SU-DHL-6 (cell line): ENCODE results near the gene ZC3H7B.

Source experiments
- H2AFZ ChIP-seq: fragments of 200-600 bp; sonication (generic); 2 replicates; pipeline ENCODE4 v1.6.1; 2014; ENCODE audit warnings: low read depth, mild to moderate bottlenecking, moderate library complexity, mixed read lengths, antibody characterized with exemption, low read length; ENCODE audit not compliant: severe bottlenecking
- H3F3A ChIP-seq: fragments of 200-600 bp; shearing (Covaris generic); 2 replicates; pipeline ENCODE4 v1.6.0; 2016; ENCODE audit warnings: antibody characterized with exemption, mild to moderate bottlenecking; ENCODE audit not compliant: insufficient read depth
- H3K27ac ChIP-seq: fragments of 200-600 bp; sonication (generic); 2 replicates; pipeline ENCODE4 v1.5.1; 2016; ENCODE audit warnings: low read depth, mild to moderate bottlenecking, low read length, moderate library complexity, mixed read lengths
- H3K27me3 ChIP-seq: fragments of 200-600 bp; sonication (generic), shearing (Covaris generic); 2 replicates; pipeline ENCODE4 v1.6.0; 2014; ENCODE audit warnings: mild to moderate bottlenecking, low read length
- H3K36me3 ChIP-seq: fragments of 200-600 bp; sonication (generic); 2 replicates; pipeline ENCODE4 v1.6.1; 2014; ENCODE audit warnings: mild to moderate bottlenecking, low read length, mixed read lengths
- H3K4me2 ChIP-seq: fragments of 300-600, 200-600 bp; shearing (Covaris generic), sonication (generic); 2 replicates; pipeline ENCODE4 v1.6.0; 2014; ENCODE audit warnings: low read length, low read depth, mild to moderate bottlenecking; ENCODE audit not compliant: poor library complexity, severe bottlenecking
- H3K4me3 ChIP-seq: fragments of 200-600 bp; sonication (generic); 2 replicates; pipeline ENCODE4 v1.5.1; 2014; ENCODE audit warnings: antibody characterized with exemption, low read length, mild to moderate bottlenecking, mixed read lengths; ENCODE audit not compliant: insufficient read depth, poor library complexity, severe bottlenecking
- H3K79me2 ChIP-seq: fragments of 200-600 bp; sonication (generic); 2 replicates; pipeline ENCODE4 v1.6.1; 2014; ENCODE audit warnings: mild to moderate bottlenecking, low read length, moderate library complexity; ENCODE audit not compliant: insufficient read depth
- H3K9ac ChIP-seq: fragments of 200-600 bp; sonication (generic); 2 replicates; pipeline ENCODE4 v1.7.0; 2014; ENCODE audit warnings: mild to moderate bottlenecking, low read length
- H3K9me2 ChIP-seq: fragments of 200-600 bp; sonication (generic); replicated peaks from 2 replicates; pipeline ENCODE4 v1.6.1; 2014; ENCODE audit warnings: low read length; ENCODE audit not compliant: insufficient read depth
- H3K9me3 ChIP-seq: fragments of 200-600 bp; sonication (generic); 2 replicates; pipeline ENCODE4 v1.6.1; 2014; ENCODE audit warnings: low read length, mixed read lengths; ENCODE audit not compliant: insufficient read depth
- H4K20me1 ChIP-seq: fragments of 200-600 bp; sonication (generic); 2 replicates; pipeline ENCODE4 v1.6.1; 2014; ENCODE audit warnings: low read depth, mild to moderate bottlenecking, antibody characterized with exemption, low read length, moderate library complexity, mixed read lengths
- CTCF ChIP-seq: fragments of 200-600 bp; sonication (generic); IDR thresholded peaks from one replicate; pipeline ENCODE4 v1.5.1; 2017; ENCODE audit warnings: antibody characterized with exemption, mild to moderate bottlenecking, low read length, moderate library complexity; ENCODE audit not compliant: insufficient read depth, poor library complexity, severe bottlenecking
- EZH2phosphoT487 ChIP-seq: fragments of 200-600 bp; sonication (generic), shearing (Covaris generic); conservative IDR thresholded peaks from 2 replicates; pipeline ENCODE4 v1.6.1; 2018; ENCODE audit warnings: mild to moderate bottlenecking, antibody characterized with exemption, low read length, moderate library complexity, mixed read lengths

The ZC3H7B gene

DNA sequence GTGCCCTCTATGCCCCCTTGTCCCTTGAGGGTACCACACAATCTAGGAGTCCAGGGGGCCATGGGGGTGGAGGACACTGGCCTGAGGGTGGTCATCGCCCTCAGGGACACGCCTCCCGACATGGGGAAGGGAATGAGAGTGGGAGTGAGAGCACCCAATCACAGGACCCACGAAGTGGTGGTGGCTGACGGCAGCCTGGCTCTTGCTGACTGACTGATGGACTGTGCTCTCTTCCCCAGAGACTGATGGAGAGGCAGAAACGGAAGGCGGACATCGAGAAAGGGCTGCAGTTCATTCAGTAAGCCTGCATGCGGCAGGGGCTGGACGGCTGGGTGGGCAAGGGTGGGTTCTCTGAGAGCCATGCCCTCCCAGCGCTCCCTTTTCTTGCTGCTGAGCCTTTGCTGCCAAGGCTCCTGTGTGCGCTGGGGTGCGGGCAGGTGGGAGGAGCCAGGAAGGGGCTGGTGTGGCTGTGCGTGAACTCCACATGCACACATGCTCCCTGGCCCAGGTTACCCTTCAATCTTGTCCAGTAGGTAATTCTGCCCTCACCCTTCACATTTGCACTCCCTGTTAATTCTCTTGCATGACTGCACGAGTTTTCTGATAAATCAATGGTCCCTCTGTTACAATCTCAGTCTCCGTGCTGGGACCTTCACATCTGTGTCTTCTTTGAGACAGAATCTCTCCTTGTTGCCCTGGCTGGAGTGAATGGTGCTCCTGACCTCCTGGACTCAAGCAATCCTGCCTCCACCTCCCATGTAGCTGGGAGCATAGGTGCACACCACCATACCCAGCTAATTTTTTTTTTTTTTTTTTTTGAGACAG lies 19.3 kb downstream of the ZC3H7B start:
- no peaks in the 10 kb centered on the region for H3F3A ChIP-seq
- H3K36me3 ChIP-seq: no peaks in the 10 kb centered on the region
- H3K9me2 ChIP-seq: no peaks in the 10 kb centered on the region
- H3K27me3 ChIP-seq: no peaks in the 10 kb centered on the region
- H3K27ac ChIP-seq: no peak overlapping the region
- no peaks in the 10 kb centered on the region for H3K9me3 ChIP-seq
- TF ChIP-seq EZH2phosphoT487 (no peak), CTCF (no peak)
- peaks cover 2% of the 10 kb centered on the region; the same call in 1 of the 2 replicates for H3K79me2 ChIP-seq
- no peak overlapping the region for H2AFZ ChIP-seq
- no peak overlapping the region for H3K9ac ChIP-seq
- no peak overlapping the region for H3K4me2 ChIP-seq
- H4K20me1 ChIP-seq: no peaks in the 10 kb centered on the region
- no peak overlapping the region for H3K4me3 ChIP-seq

DNA sequence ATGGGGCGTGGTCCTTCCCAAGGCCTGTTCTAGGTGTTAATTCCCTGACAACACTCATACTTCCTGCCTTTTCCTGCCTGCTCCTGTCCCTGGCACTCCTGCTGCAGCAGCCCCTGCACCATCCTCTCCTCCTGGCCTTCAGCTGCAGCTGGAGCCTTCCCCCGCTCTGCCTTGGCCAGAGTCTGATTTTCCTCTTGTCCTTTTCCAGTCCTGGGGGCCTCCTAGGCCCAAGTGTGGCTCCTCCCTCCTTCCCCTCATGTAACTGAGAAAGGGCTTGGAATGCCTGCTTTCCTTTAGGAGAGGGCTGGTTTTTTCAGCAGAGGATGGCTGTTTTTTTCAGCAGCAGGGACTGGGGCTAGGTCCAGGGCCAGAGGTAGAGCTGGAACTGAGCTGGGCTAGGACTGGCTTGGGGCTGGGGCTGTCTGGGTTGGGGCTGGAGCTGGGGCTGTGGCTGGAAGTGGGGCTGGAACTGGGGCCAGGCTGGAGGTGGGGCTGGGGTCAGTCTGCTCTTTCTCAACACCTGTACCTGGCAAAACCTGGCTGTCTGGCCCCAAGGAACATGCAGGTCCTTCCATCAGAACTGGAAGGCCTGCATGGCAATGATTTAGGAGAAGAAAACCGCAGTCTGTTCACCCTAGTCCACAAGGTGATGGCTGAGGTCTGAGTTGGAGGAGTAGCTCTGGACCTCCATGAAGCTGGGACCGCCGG lies 23.6 kb downstream of the ZC3H7B start:
- Histone ChIP-seq H3K4me2 (no peak overlapping the region), H2AFZ (no peak overlapping the region), H3K27me3 (no peaks in the 10 kb centered on the region), H3F3A (no peaks in the 10 kb centered on the region), H3K9me2 (no peaks in the 10 kb centered on the region), H3K9me3 (no peaks in the 10 kb centered on the region), H3K9ac (no peak overlapping the region), H3K4me3 (no peak overlapping the region), H3K27ac (no peak overlapping the region), H4K20me1 (no peaks in the 10 kb centered on the region), H3K79me2 (no peaks in the 10 kb centered on the region), H3K36me3 (no peaks in the 10 kb centered on the region)
- TF ChIP-seq EZH2phosphoT487 (no peak), CTCF (no peak)

GRCh38 chr22:41327124-41327523 lies 25.8 kb downstream of the ZC3H7B start:
- no peaks in the 10 kb centered on the region for H3K9me2 ChIP-seq
- no peaks in the 10 kb centered on the region for H3K36me3 ChIP-seq
- no peak overlapping the region for H3K9ac ChIP-seq
- no peak overlapping the region for H2AFZ ChIP-seq
- H3K27ac ChIP-seq: no peak overlapping the region
- H3F3A ChIP-seq: no peaks in the 10 kb centered on the region
- no peak overlapping the region for H3K4me3 ChIP-seq
- TF ChIP-seq EZH2phosphoT487 (no peak), CTCF (no peak)
- H3K27me3 ChIP-seq: no peaks in the 10 kb centered on the region
- H3K79me2 ChIP-seq: no peaks in the 10 kb centered on the region
- no peaks in the 10 kb centered on the region for H3K9me3 ChIP-seq
- H3K4me2 ChIP-seq: no peak overlapping the region
- H4K20me1 ChIP-seq: no peaks in the 10 kb centered on the region
